Glutamatergic neuron (in vitro differentiated cells): ENCODE data around the gene BOD1. TPM values are rescaled to one million over a fixed set of nuclear protein-coding genes. Genes with fewer than 3 reads are reported as not detected.

Experiments used
- DNase-seq: peaks from one replicate; pipeline ENCODE4 v3.0.0; 2022
- H3K27ac Mint-ChIP-seq: one replicate; pipeline ENCODE4 v1.8.0; 2020; ENCODE audit warnings: mild to moderate bottlenecking, mixed read lengths, inconsistent platforms; ENCODE audit not compliant: unreplicated experiment
- H3K27me3 Mint-ChIP-seq: one replicate; pipeline ENCODE4 v1.8.0; 2020; ENCODE audit warnings: mild to moderate bottlenecking, moderate library complexity, mixed read lengths, inconsistent platforms; ENCODE audit not compliant: unreplicated experiment
- H3K36me3 Mint-ChIP-seq: one replicate; pipeline ENCODE4 v1.8.0; 2020; ENCODE audit warnings: mild to moderate bottlenecking, mixed read lengths, inconsistent platforms; ENCODE audit not compliant: unreplicated experiment
- H3K4me1 Mint-ChIP-seq: one replicate; pipeline ENCODE4 v1.8.0; 2020; ENCODE audit warnings: mild to moderate bottlenecking, low read depth, mixed read lengths, inconsistent platforms; ENCODE audit not compliant: unreplicated experiment
- H3K4me3 Mint-ChIP-seq: one replicate; pipeline ENCODE4 v1.8.0; 2020; ENCODE audit warnings: mild to moderate bottlenecking, mixed read lengths, inconsistent platforms; ENCODE audit not compliant: unreplicated experiment
- H3K9me3 Mint-ChIP-seq: one replicate; pipeline ENCODE4 v1.8.0; 2020; ENCODE audit warnings: mild to moderate bottlenecking, moderate library complexity, mixed read lengths, inconsistent platforms; ENCODE audit not compliant: unreplicated experiment
- CTCF ChIP-seq: fragments of 200-600 bp; sonication (generic); IDR thresholded peaks from one replicate; pipeline ENCODE4 v1.5.0; 2021; ENCODE audit not compliant: partially characterized antibody, unreplicated experiment
- total RNA-seq: library from RNA; stranded (reverse); fragmentation: NEBNext Ultra II Directional; extraction: Animal tissue kit (Norgen Biotek cat#: 25700); gene quantifications from one replicate; pipeline ENCODE4 v1.2.1, GENCODE V29; 2021; ENCODE audit not compliant: unreplicated experiment

BOD1 gene
- total RNA-seq, 1 donor from 2014 or later: 62.7 TPM

- H3K9me3 Mint-ChIP-seq: peaks cover 4% of the 10 kb centered on the region
- no peak overlapping the region for H3K4me3 Mint-ChIP-seq
- H3K27ac Mint-ChIP-seq: no peak overlapping the region
- H3K36me3 Mint-ChIP-seq: no peaks in the 10 kb centered on the region
- TF ChIP-seq CTCF: no peak
- peaks cover 21% of the 10 kb centered on the region for H3K4me1 Mint-ChIP-seq
- H3K27me3 Mint-ChIP-seq: no peaks in the 10 kb centered on the region
- DNase-seq: no peak
Measured at GRCh38 chr5:173627860-173628392, 11.5 kb upstream of the BOD1 start.

- peaks cover 4% of the 10 kb centered on the region for H3K9me3 Mint-ChIP-seq
- DNase-seq: no peak
- H3K4me1 Mint-ChIP-seq: peaks cover 21% of the 10 kb centered on the region
- H3K27ac Mint-ChIP-seq: no peak overlapping the region
- H3K4me3 Mint-ChIP-seq: no peak overlapping the region
- no peak for TF ChIP-seq CTCF
- no peaks in the 10 kb centered on the region for H3K36me3 Mint-ChIP-seq
- H3K27me3 Mint-ChIP-seq: no peaks in the 10 kb centered on the region
Measured at GRCh38 chr5:173627271-173627670, 10.8 kb upstream of the BOD1 start.

GRCh38 chr5:173626505-173626820 lies 10.0 kb upstream of the BOD1 start:
- H3K36me3 Mint-ChIP-seq: no peaks in the 10 kb centered on the region
- no peak for TF ChIP-seq CTCF
- peaks cover 21% of the 10 kb centered on the region for H3K4me1 Mint-ChIP-seq
- DNase-seq: no peak
- H3K4me3 Mint-ChIP-seq: no peak overlapping the region
- no peaks in the 10 kb centered on the region for H3K27me3 Mint-ChIP-seq
- H3K27ac Mint-ChIP-seq: no peak overlapping the region
- H3K9me3 Mint-ChIP-seq: peaks cover 4% of the 10 kb centered on the region

GRCh38 chr5:173625673-173626504 lies 9.4 kb upstream of the BOD1 start:
- DNase-seq: no peak

More at GRCh38 chr5:173625673-173626504, 9.4 kb upstream of the BOD1 start:
- Mint-ChIP-seq H3K4me1 (peaks cover 21% of the 10 kb centered on the region), H3K27me3 (no peaks in the 10 kb centered on the region), H3K36me3 (no peaks in the 10 kb centered on the region), H3K27ac (peak overlapping the region; percentile 25), H3K9me3 (peaks cover 4% of the 10 kb centered on the region), H3K4me3 (no peak overlapping the region)
- no peak for TF ChIP-seq CTCF
